ENCODE results near the gene RTP1.

Gene RTP1

DNA sequence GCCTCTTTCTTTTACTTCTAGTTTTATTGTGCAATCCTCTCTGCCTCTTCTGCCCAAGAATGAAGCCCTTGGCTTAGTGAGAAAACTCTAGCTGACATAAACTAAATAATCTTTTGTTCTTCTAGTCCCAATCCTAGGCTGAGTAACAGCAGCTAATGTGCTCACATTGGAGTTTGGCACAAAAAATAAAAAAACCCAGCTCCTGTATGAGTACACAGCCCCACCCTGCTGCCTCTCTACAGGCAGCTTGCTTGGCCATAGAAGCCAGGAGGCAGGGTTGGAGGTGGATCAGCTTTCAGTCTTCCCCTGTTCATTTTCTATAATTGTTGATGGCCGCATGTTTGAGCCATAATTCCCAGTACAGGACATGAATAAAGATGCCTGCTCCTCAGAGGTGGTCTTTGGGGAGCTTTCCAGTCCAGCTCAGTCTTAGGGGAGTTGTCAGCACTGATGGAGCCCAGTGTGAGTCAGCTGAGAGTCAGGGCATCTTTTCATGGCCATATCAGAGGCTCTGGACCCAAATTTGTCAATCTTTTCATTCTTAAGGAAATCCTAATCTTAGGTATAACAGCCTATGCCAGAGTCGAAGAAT, 46.7 kb downstream of the RTP1 start:
- no peak for DNase-seq

DNA sequence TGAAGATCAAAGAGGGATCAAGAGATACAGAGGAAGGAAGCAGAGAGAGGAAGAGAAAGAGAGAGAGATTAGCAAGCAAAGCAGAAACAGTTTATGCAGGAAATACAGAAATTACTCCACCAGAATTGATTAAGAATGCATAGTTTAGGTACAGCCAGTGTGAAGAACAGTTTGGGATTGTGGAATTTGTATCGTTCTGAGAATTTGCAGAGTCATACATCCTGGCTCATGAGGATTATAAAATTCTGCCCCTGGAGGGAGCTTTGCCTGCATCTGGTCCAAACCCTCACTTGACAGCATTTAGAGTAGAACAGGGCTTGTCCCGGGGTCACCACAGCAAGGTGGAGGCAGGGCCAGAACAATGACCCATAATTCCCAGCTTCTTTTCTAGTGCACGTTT, 50.1 kb downstream of the RTP1 start:
- DNase-seq: no peak
